A673 (cell line): ENCODE measurements around the gene ZCWPW2. TPM values are rescaled to one million over a fixed set of nuclear protein-coding genes. Genes with fewer than 3 reads are reported as not detected.

Experiments used
- BruUV-seq: library from RNA; stranded (reverse); fragments of 400-500 nt; replicated peaks from 2 replicates; lab custom pipeline; 2021; lab: Mats Ljungman, UMichigan
- CTCF ChIA-PET: fragments of 300-600 bp; sonication (Branson Sonifier 250); formaldehyde crosslinking; loops from one replicate; lab custom pipeline; 2022; ENCODE audit warnings: antibody characterized with exemption; lab: Charles Lee
- POLR2A ChIA-PET: fragments of 300-600 bp; sonication (Branson Sonifier 250); formaldehyde crosslinking; loops from one replicate; lab custom pipeline; 2022; ENCODE audit warnings: antibody characterized with exemption; ENCODE audit not compliant: low non-redundant PET; lab: Charles Lee
- DNase-seq: peaks from one replicate; pipeline ENCODE4 v3.0.0-alpha.2; 2015; ENCODE audit warnings: low spot score
- H3K27ac ChIP-seq: fragments of 200-600 bp; sonication (generic); 2 replicates; pipeline ENCODE4 v1.5.1; 2016; ENCODE audit warnings: mixed run types, low read depth, mild to moderate bottlenecking, mixed read lengths, antibody characterized with exemption, low read length; ENCODE audit not compliant: poor library complexity, severe bottlenecking
- H3K27me3 ChIP-seq: fragments of 200-600 bp; sonication (generic); replicated peaks from 2 replicates; pipeline ENCODE4 v1.6.1; 2017; ENCODE audit warnings: mixed run types, low read depth, mild to moderate bottlenecking, mixed read lengths, antibody characterized with exemption, low read length; ENCODE audit not compliant: insufficient read depth, poor library complexity
- H3K36me3 ChIP-seq: fragments of 200-600 bp; sonication (generic); 2 replicates; pipeline ENCODE4 v1.6.1; 2016; ENCODE audit warnings: mixed run types, mild to moderate bottlenecking, mixed read lengths, antibody characterized with exemption, low read length; ENCODE audit not compliant: insufficient read depth, poor library complexity, severe bottlenecking
- H3K4me1 ChIP-seq: fragments of 200-600 bp; sonication (generic); 2 replicates; pipeline ENCODE4 v1.6.1; 2017; ENCODE audit warnings: mixed run types, mild to moderate bottlenecking, mixed read lengths, antibody characterized with exemption, low read length; ENCODE audit not compliant: insufficient read depth, poor library complexity, severe bottlenecking
- H3K4me3 ChIP-seq: fragments of 200-600 bp; sonication (generic); 2 replicates; pipeline ENCODE4 v1.5.1; 2016; ENCODE audit warnings: low read depth, mixed run types, mild to moderate bottlenecking, mixed read lengths, low read length; ENCODE audit not compliant: poor library complexity, severe bottlenecking
- H3K9me3 ChIP-seq: fragments of 200-600 bp; sonication (generic); 2 replicates; pipeline ENCODE4 v1.6.1; 2016; ENCODE audit warnings: mixed run types, low read depth, mild to moderate bottlenecking, mixed read lengths, antibody characterized with exemption, low read length; ENCODE audit not compliant: poor library complexity, severe bottlenecking
- EZH2 ChIP-seq: fragments of 200-600 bp; sonication (generic); IDR thresholded peaks from 2 replicates; pipeline ENCODE4 v1.6.1; 2017; ENCODE audit warnings: borderline replicate concordance, low read depth, mild to moderate bottlenecking, mixed read lengths, antibody characterized with exemption, low read length; ENCODE audit not compliant: poor library complexity, severe bottlenecking
- intact Hi-C: fragments of 100-400 bp; cut with micrococcal nuclease; formaldehyde crosslinking; loops from one replicate; pipeline ENCODE4 v1.10.0; 2022; ENCODE audit not compliant: unreplicated experiment
- total RNA-seq: library from RNA; stranded (reverse); gene quantifications from 2 replicates; pipeline ENCODE4 v1.2.3, GENCODE V29; 2021
- TF ChIP-seq, protein P1 (sequence below): fragments of 300-800, 200-600 bp; sonication (generic); conservative IDR thresholded peaks from 2 replicates; pipeline ENCODE4 v1.5.1; 2017; ENCODE audit warnings: low read depth, mild to moderate bottlenecking, antibody characterized with exemption, low read length, moderate library complexity, mixed read lengths

Gene ZCWPW2
- total RNA-seq, 1 experiment from 2014 or later, result not detected

DNA sequence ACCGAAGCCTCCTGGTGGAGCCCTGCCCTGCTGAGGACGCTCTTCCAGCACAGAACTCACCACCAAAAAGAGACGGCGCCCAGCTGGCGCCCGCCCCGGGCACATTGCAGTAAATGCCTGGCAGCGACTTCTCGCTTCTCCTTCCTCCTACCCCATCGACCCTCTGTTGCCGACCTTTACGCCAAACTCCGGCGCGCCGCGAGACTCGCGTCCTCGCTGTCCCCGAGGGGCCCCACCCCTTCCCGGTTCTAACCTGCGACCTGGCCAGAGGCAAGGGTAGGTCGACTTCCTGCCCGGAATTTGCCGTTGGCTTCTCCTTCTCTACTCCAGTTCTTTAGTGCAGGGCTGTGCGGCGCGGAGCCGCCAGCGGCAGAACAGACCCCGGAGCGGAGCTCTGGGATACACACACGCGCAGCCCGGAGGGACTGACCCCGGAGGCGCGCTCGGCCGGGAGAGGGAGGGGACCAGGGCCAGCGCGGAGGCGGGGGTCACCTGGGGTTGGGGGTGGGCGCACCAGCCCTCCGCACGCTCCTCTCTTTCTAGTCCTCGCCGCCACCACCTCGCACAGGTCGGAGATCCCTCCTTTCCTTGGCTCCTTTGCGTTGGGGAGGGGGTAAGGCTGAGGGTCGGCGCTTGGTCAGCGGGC lies 226.7 kb downstream of the ZCWPW2 start:
- peak overlapping the region; percentile 50 for H3K4me3 ChIP-seq
- intact Hi-C loops, result no loop called here
- POLR2A ChIA-PET, result no interaction called here
- TF ChIP-seq, protein P1, sequence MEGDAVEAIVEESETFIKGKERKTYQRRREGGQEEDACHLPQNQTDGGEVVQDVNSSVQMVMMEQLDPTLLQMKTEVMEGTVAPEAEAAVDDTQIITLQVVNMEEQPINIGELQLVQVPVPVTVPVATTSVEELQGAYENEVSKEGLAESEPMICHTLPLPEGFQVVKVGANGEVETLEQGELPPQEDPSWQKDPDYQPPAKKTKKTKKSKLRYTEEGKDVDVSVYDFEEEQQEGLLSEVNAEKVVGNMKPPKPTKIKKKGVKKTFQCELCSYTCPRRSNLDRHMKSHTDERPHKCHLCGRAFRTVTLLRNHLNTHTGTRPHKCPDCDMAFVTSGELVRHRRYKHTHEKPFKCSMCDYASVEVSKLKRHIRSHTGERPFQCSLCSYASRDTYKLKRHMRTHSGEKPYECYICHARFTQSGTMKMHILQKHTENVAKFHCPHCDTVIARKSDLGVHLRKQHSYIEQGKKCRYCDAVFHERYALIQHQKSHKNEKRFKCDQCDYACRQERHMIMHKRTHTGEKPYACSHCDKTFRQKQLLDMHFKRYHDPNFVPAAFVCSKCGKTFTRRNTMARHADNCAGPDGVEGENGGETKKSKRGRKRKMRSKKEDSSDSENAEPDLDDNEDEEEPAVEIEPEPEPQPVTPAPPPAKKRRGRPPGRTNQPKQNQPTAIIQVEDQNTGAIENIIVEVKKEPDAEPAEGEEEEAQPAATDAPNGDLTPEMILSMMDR, result no peak
- peak; percentile 80 for TF ChIP-seq EZH2
- no peaks in the 10 kb centered on the region for H3K9me3 ChIP-seq
- H3K27me3 ChIP-seq, result peaks cover 75% of the 10 kb centered on the region
- peaks cover 9% of the 10 kb centered on the region for H3K4me1 ChIP-seq
- no peak overlapping the region for H3K27ac ChIP-seq
- CTCF ChIA-PET, result no interaction called here
- no TSS peak for BruUV-seq
- H3K36me3 ChIP-seq, result no peaks in the 10 kb centered on the region
- no peak for DNase-seq

Other genes with a start within 250 kb of the ZCWPW2 start
- gene CMC1, start 107.1 kb upstream of the ZCWPW2 start, total RNA-seq, result 19.3 and 25.1 TPM in 2 replicates
- 86.7 and 106 TPM in 2 replicates for gene AZI2, start 103 bp downstream of the ZCWPW2 start, total RNA-seq